Keratinocyte (primary cell): ENCODE measurements around the gene RNF103. TPM values are rescaled to one million over a fixed set of nuclear protein-coding genes. Genes with fewer than 3 reads are reported as not detected.
"Not testable (repeated sequence)": the region's sequence is repeated elsewhere in the genome, so short reads cannot be mapped to it uniquely, and the experiment has no call there.

Experiments used
- DNase-seq: peaks from one replicate; pipeline ENCODE4 v3.0.0-alpha.2; 2011; ENCODE audit warnings: low read depth, missing footprints, low spot score
- FAIRE-seq: peaks from 2 replicates; lab custom pipeline; 2011; peaks lifted over from hg19 to GRCh38; lab: Jason Lieb, UNC
- H2AFZ ChIP-seq: 2 replicates; pipeline ENCODE4 v1.6.0; 2012; ENCODE audit warnings: low read length, control low read depth, inconsistent platforms; ENCODE audit not compliant: control insufficient read depth
- H3K27ac ChIP-seq: 2 replicates; pipeline ENCODE4 v1.5.1; 2011; ENCODE audit warnings: low read length; ENCODE audit not compliant: control insufficient read depth, insufficient read depth
- H3K27me3 ChIP-seq: 3 replicates; pipeline ENCODE4 v1.6.0; 2011; ENCODE audit warnings: low read length; ENCODE audit not compliant: control insufficient read depth, insufficient read depth; ENCODE audit errors: extremely low read depth
- H3K36me3 ChIP-seq, 2 experiments: 2 replicates in 1 of 2; 3 replicates in 1 of 2; pipeline ENCODE4 v1.5.1; 2011; ENCODE audit warnings: low read length in 2 of 2, mild to moderate bottlenecking in 1 of 2; ENCODE audit not compliant: control insufficient read depth in 2 of 2, insufficient read depth in 2 of 2; ENCODE audit errors: extremely low read depth in 1 of 2
- H3K4me1 ChIP-seq: 3 replicates; pipeline ENCODE4 v1.5.1; 2011; ENCODE audit warnings: low read length; ENCODE audit not compliant: control insufficient read depth, insufficient read depth; ENCODE audit errors: extremely low read depth
- H3K4me2 ChIP-seq: 3 replicates; pipeline ENCODE4 v1.6.0; 2011; ENCODE audit warnings: low read depth, low read length; ENCODE audit not compliant: control insufficient read depth, insufficient read depth; ENCODE audit errors: extremely low read depth
- H3K4me3 ChIP-seq, 3 experiments: fragments of 200-600 bp in 1 of 3; sonication (generic) in 1 of 3; 2 replicates in 2 of 3; 3 replicates in 1 of 3; pipeline ENCODE4 v1.5.1; 2011 to 2016; ENCODE audit warnings: low read length in 3 of 3, mild to moderate bottlenecking in 3 of 3, control low read depth in 2 of 3, inconsistent platforms in 1 of 3, low read depth in 1 of 3, mixed read lengths in 1 of 3, mixed run types in 1 of 3, moderate library complexity in 1 of 3; ENCODE audit not compliant: control insufficient read depth in 2 of 3, insufficient read depth in 2 of 3; ENCODE audit errors: extremely low read depth in 1 of 3
- H3K79me2 ChIP-seq: 2 replicates; pipeline ENCODE4 v1.6.0; 2012; ENCODE audit warnings: low read length; ENCODE audit not compliant: control insufficient read depth, insufficient read depth
- H3K9ac ChIP-seq: 3 replicates; pipeline ENCODE4 v1.6.0; 2011; ENCODE audit warnings: low read length; ENCODE audit not compliant: control insufficient read depth, insufficient read depth; ENCODE audit errors: extremely low read depth
- H3K9me1 ChIP-seq: 3 replicates; pipeline ENCODE4 v1.6.0; 2011; ENCODE audit warnings: low read length; ENCODE audit not compliant: control insufficient read depth, insufficient read depth; ENCODE audit errors: extremely low read depth
- H3K9me3 ChIP-seq: 2 replicates; pipeline ENCODE4 v1.5.1; 2012; ENCODE audit warnings: low read depth, low read length; ENCODE audit not compliant: control insufficient read depth
- H4K20me1 ChIP-seq: 3 replicates; pipeline ENCODE4 v1.6.0; 2011; ENCODE audit warnings: low read length; ENCODE audit not compliant: control insufficient read depth, insufficient read depth; ENCODE audit errors: extremely low read depth
- CTCF ChIP-seq, 3 experiments: IDR thresholded peaks in 1 of 3; conservative IDR thresholded peaks in 1 of 3; optimal IDR thresholded peaks in 1 of 3; 2 replicates in 2 of 3; 3 replicates in 1 of 3; pipeline versions ENCODE3 to v1.5.1; 2011; ENCODE audit warnings: low read length in 3 of 3, mild to moderate bottlenecking in 3 of 3, moderate library complexity in 2 of 3, control low read depth in 1 of 3, inconsistent platforms in 1 of 3; ENCODE audit not compliant: insufficient read depth in 2 of 3; ENCODE audit errors: extremely low read depth in 1 of 3
- EZH2 ChIP-seq: IDR thresholded peaks from one replicate; pipeline ENCODE4 v1.6.1; 2012; ENCODE audit warnings: inconsistent platforms, mild to moderate bottlenecking, low read length, moderate library complexity
- dilution Hi-C: fragments of 300-500 bp; cut with MboI; formaldehyde crosslinking; loops from one replicate; pipeline ENCODE4 v1.7.0; 2020; ENCODE audit warnings: low sequenced_read_pairs; ENCODE audit not compliant: extremely low pct_ligation_motif_present
- polyA plus RNA-seq, 5 experiments: library from polyadenylated mRNA; depleted of rRNA in 3 of 5; stranded (reverse) in 3 of 5; stranded (forward) in 1 of 5; unstranded in 1 of 5; fragments of >200 nt; gene quantifications; 1 replicate in 1 of 5; 2 replicates in 3 of 5; 3 replicates in 1 of 5; pipeline versions ENCODE4 v1.2.1 to v1.2.3, GENCODE V29; 2011 to 2012; ENCODE audit warnings: missing spikeins in 2 of 5, low read depth in 1 of 5, low replicate concordance in 1 of 5

The RNF103 gene
- polyA plus RNA-seq, 1 donor (not counting 4 experiments of a cell fraction or from before 2014, with no cell fraction given), result 15.7 TPM

GRCh38 chr2:86672027-86672545, 48.4 kb upstream of the RNF103 start:
- Histone ChIP-seq H3K9me3 (no peaks in the 10 kb centered on the region), H3K9ac (no peak overlapping the region), H3K79me2 (no peaks in the 10 kb centered on the region), H4K20me1 (no peaks in the 10 kb centered on the region), H3K4me1 (peaks cover 5% of the 10 kb centered on the region), H3K4me3 (no peak overlapping the region), H3K27ac (no peak overlapping the region), H3K27me3 (no peaks in the 10 kb centered on the region), H3K36me3 (no peaks in the 10 kb centered on the region), H3K4me2 (no peak overlapping the region), H3K9me1 (no peaks in the 10 kb centered on the region), H2AFZ (no peak overlapping the region)
- dilution Hi-C loops, result no loop called here
- FAIRE-seq, result no peak
- DNase-seq, result no peak
- TF ChIP-seq CTCF (optimal IDR thresholded peaks at IDR 0.05 in 1 of 3, IDR thresholded peaks at IDR 0.05 in 1 of 3, conservative IDR thresholded peaks at IDR 0.05 in 1 of 3; ENCODE audit: extremely low read depth in 1 of 3, insufficient read depth in 2 of 3, low read length in 3 of 3) (no peak), EZH2 (no peak)

GRCh38 chr2:86671337-86671981, 47.8 kb upstream of the RNF103 start:
- dilution Hi-C loops, result no loop called here
- no peaks in the 10 kb centered on the region for H3K27me3 ChIP-seq
- no peak overlapping the region for H3K4me3 ChIP-seq
- H3K36me3 ChIP-seq, result no peaks in the 10 kb centered on the region
- no peak overlapping the region for H3K9ac ChIP-seq
- no peak overlapping the region for H3K27ac ChIP-seq
- H3K9me1 ChIP-seq, result no peaks in the 10 kb centered on the region
- no peak for FAIRE-seq
- no peaks in the 10 kb centered on the region for H3K79me2 ChIP-seq
- H2AFZ ChIP-seq, result no peak overlapping the region
- peaks cover 5% of the 10 kb centered on the region for H3K4me1 ChIP-seq
- no peaks in the 10 kb centered on the region for H4K20me1 ChIP-seq
- no peak overlapping the region for H3K4me2 ChIP-seq
- H3K9me3 ChIP-seq, result no peaks in the 10 kb centered on the region
- TF ChIP-seq EZH2, result no peak
- TF ChIP-seq CTCF (optimal IDR thresholded peaks at IDR 0.05 in 1 of 3, IDR thresholded peaks at IDR 0.05 in 1 of 3, conservative IDR thresholded peaks at IDR 0.05 in 1 of 3; ENCODE audit: extremely low read depth in 1 of 3, insufficient read depth in 2 of 3, low read length in 3 of 3), result no peak
- no peak for DNase-seq

GRCh38 chr2:86669323-86669722, 45.7 kb upstream of the RNF103 start:
- H3K4me3 ChIP-seq, dilution Hi-C loops, H3K4me2 ChIP-seq, H3K9me3 ChIP-seq, H3K9ac ChIP-seq, H3K79me2 ChIP-seq, DNase-seq, FAIRE-seq, H3K27me3 ChIP-seq, H2AFZ ChIP-seq, H3K36me3 ChIP-seq, H4K20me1 ChIP-seq, H3K27ac ChIP-seq, H3K9me1 ChIP-seq, H3K4me1 ChIP-seq: not testable (repeated sequence)
